ENCODE data around the gene PIAS1.

Gene PIAS1

GRCh38 chr15:68073576-68074288 is 19.6 kb downstream of the PIAS1 start:
- POLR2A ChIA-PET = no interaction called here
- TF ChIP-seq CTCF (IDR thresholded peaks at IDR 0.05; ENCODE audit: control extremely low read depth, extremely low read depth, low read depth, missing control alignments) = no peak
- CTCF ChIA-PET = no interaction called here
- no peak for DNase-seq (ENCODE audit: extremely low spot score)

GRCh38 chr15:68075764-68076385 is 21.8 kb downstream of the PIAS1 start:
- ChIA-PET CTCF (no interaction called here), POLR2A (no interaction called here)
- TF ChIP-seq CTCF (IDR thresholded peaks at IDR 0.05; ENCODE audit: control extremely low read depth, extremely low read depth, low read depth, missing control alignments) = no peak
- DNase-seq (ENCODE audit: extremely low spot score) = no peak

GRCh38 chr15:68078365-68078764 is 24.2 kb downstream of the PIAS1 start:
- ChIA-PET CTCF (no interaction called here), POLR2A (no interaction called here)
- TF ChIP-seq CTCF (IDR thresholded peaks at IDR 0.05; ENCODE audit: control extremely low read depth, extremely low read depth, low read depth, missing control alignments) = no peak
- DNase-seq (ENCODE audit: extremely low spot score) = no peak

- CTCF ChIA-PET = interaction anchor here (1.0 kb wide), 1 partner anchor 13 kb away, joined by 3 read pairs; no protein-coding TSS in a partner anchor
- POLR2A ChIA-PET = no interaction called here
- TF ChIP-seq CTCF (IDR thresholded peaks at IDR 0.05; ENCODE audit: control extremely low read depth, extremely low read depth, low read depth, missing control alignments) = no peak
- DNase-seq (ENCODE audit: extremely low spot score) = no peak
Observed at GRCh38 chr15:68080334-68080733, 26.2 kb downstream of the PIAS1 start.

GRCh38 chr15:68080783-68081182 is 26.7 kb downstream of the PIAS1 start:
- no peak for DNase-seq (ENCODE audit: extremely low spot score)
- CTCF ChIA-PET = no interaction called here
- POLR2A ChIA-PET = no interaction called here

GRCh38 chr15:68081869-68082505 is 27.9 kb downstream of the PIAS1 start:
- TF ChIP-seq CTCF (IDR thresholded peaks at IDR 0.05; ENCODE audit: control extremely low read depth, extremely low read depth, low read depth, missing control alignments) = no peak
- CTCF ChIA-PET = interaction anchor here (0.7 to 1.3 kb wide), 5 partner anchors 10 to 76 kb away, joined by 3 read pairs; no protein-coding TSS in a partner anchor
- POLR2A ChIA-PET = no interaction called here
- DNase-seq (ENCODE audit: extremely low spot score) = no peak

More at GRCh38 chr15:68080783-68081182, 26.7 kb downstream of the PIAS1 start:
- no peak for TF ChIP-seq CTCF (IDR thresholded peaks at IDR 0.05; ENCODE audit: control extremely low read depth, extremely low read depth, low read depth, missing control alignments)

Measured in GM10248 (cell line).